ENCODE results near the gene GTF3C1.

The GTF3C1 gene

DNA sequence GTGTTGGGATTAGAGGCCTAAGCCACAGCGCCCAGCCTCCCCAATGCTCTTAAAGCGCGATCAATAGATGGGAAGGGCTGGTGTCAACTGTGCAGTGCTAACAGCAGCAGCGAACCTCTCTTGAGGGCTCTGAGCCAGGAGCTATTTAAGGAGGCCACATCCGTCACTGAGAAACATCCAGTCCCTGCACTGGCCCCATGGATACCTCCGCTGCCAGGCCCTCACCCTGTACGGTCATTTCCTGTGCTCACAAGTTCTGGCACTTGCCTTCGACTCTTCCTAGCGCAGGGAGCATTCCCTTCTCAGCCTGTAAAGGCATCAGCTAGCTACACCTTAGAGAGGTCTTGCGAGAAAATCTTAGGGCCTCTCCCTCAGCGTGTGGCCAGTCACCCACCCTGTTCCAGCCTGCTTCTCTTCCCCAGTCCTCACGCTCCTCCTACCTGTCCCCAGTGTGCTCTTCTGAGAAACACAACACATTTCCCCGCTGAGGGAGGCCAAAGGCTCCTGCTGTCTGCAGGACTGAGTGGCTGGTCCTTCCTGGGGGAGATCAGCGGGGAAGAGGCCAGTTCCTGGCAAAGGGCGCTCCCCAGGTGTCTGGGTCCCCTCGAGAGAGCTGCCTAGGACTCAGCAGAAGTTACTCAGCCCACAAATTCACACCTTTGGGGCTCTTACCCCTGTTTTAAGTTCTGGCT lies 28.6 kb downstream of the GTF3C1 start:
- DNase-seq (ENCODE audit: low read depth, low spot score): no peak
- Histone ChIP-seq H3K27me3 (ENCODE audit: insufficient read depth, insufficient read length) (no peaks in the 10 kb centered on the region), H3K9me3 (ENCODE audit: insufficient read depth, low read length) (peaks cover 12% of the 10 kb centered on the region), H3K4me3 (ENCODE audit: insufficient read length, low read depth) (no peak overlapping the region), H3K4me1 (ENCODE audit: insufficient read depth, insufficient read length) (peaks cover 4% of the 10 kb centered on the region), H3K36me3 (ENCODE audit: insufficient read depth, insufficient read length, low read length) (peaks cover 90% of the 10 kb centered on the region), H3K9ac (ENCODE audit: insufficient read length, low read depth) (no peak overlapping the region)
- TF ChIP-seq SUZ12 (IDR thresholded peaks at IDR 0.05; ENCODE audit: extremely low read depth, insufficient read depth, insufficient read length): no peak
- TF ChIP-seq YY1 (IDR thresholded peaks at IDR 0.05; ENCODE audit: insufficient read depth, insufficient read length): no peak
- no peak for TF ChIP-seq ZNF274 (IDR thresholded peaks at IDR 0.05; ENCODE audit: low read depth, low read length)

GRCh38 chr16:27518226-27518625 lies 31.5 kb downstream of the GTF3C1 start:
- no peaks in the 10 kb centered on the region for H3K27me3 ChIP-seq (ENCODE audit: insufficient read depth, insufficient read length)
- no peak for TF ChIP-seq ZNF274 (IDR thresholded peaks at IDR 0.05; ENCODE audit: low read depth, low read length)
- no peak for TF ChIP-seq YY1 (IDR thresholded peaks at IDR 0.05; ENCODE audit: insufficient read depth, insufficient read length)
- H3K4me1 ChIP-seq (ENCODE audit: insufficient read depth, insufficient read length): peaks cover 2% of the 10 kb centered on the region
- H3K9ac ChIP-seq (ENCODE audit: insufficient read length, low read depth): no peak overlapping the region
- H3K36me3 ChIP-seq (ENCODE audit: insufficient read depth, insufficient read length, low read length): peaks cover 92% of the 10 kb centered on the region
- no peak overlapping the region for H3K4me3 ChIP-seq (ENCODE audit: insufficient read length, low read depth)
- H3K9me3 ChIP-seq (ENCODE audit: insufficient read depth, low read length): no peaks in the 10 kb centered on the region
- DNase-seq (ENCODE audit: low read depth, low spot score): no peak

- Histone ChIP-seq H3K36me3 (ENCODE audit: insufficient read depth, insufficient read length, low read length) (peaks cover 92% of the 10 kb centered on the region), H3K4me3 (ENCODE audit: insufficient read length, low read depth) (no peak overlapping the region), H3K4me1 (ENCODE audit: insufficient read depth, insufficient read length) (peaks cover 2% of the 10 kb centered on the region), H3K9me3 (ENCODE audit: insufficient read depth, low read length) (no peaks in the 10 kb centered on the region), H3K27me3 (ENCODE audit: insufficient read depth, insufficient read length) (no peaks in the 10 kb centered on the region), H3K9ac (ENCODE audit: insufficient read length, low read depth) (no peak overlapping the region)
- TF ChIP-seq SUZ12 (IDR thresholded peaks at IDR 0.05; ENCODE audit: extremely low read depth, insufficient read depth, insufficient read length): no peak
- no peak for TF ChIP-seq YY1 (IDR thresholded peaks at IDR 0.05; ENCODE audit: insufficient read depth, insufficient read length)
- TF ChIP-seq ZNF274 (IDR thresholded peaks at IDR 0.05; ENCODE audit: low read depth, low read length): no peak
- DNase-seq (ENCODE audit: low read depth, low spot score): no peak
Measured at GRCh38 chr16:27517664-27518063, 32.0 kb downstream of the GTF3C1 start.

GRCh38 chr16:27516365-27516764 lies 33.3 kb downstream of the GTF3C1 start:
- Histone ChIP-seq H3K4me3 (ENCODE audit: insufficient read length, low read depth) (no peak overlapping the region), H3K4me1 (ENCODE audit: insufficient read depth, insufficient read length) (peaks cover 2% of the 10 kb centered on the region), H3K36me3 (ENCODE audit: insufficient read depth, insufficient read length, low read length) (peaks cover 96% of the 10 kb centered on the region), H3K9ac (ENCODE audit: insufficient read length, low read depth) (no peak overlapping the region), H3K27me3 (ENCODE audit: insufficient read depth, insufficient read length) (no peaks in the 10 kb centered on the region), H3K9me3 (ENCODE audit: insufficient read depth, low read length) (no peaks in the 10 kb centered on the region)
- DNase-seq (ENCODE audit: low read depth, low spot score): no peak
- TF ChIP-seq SUZ12 (IDR thresholded peaks at IDR 0.05; ENCODE audit: extremely low read depth, insufficient read depth, insufficient read length) (no peak), YY1 (IDR thresholded peaks at IDR 0.05; ENCODE audit: insufficient read depth, insufficient read length) (no peak), ZNF274 (IDR thresholded peaks at IDR 0.05; ENCODE audit: low read depth, low read length) (no peak)

GRCh38 chr16:27515874-27516353 lies 33.8 kb downstream of the GTF3C1 start:
- peak; percentile 36 for DNase-seq (ENCODE audit: low read depth, low spot score)
- Histone ChIP-seq H3K36me3 (ENCODE audit: insufficient read depth, insufficient read length, low read length) (peaks cover 96% of the 10 kb centered on the region), H3K4me1 (ENCODE audit: insufficient read depth, insufficient read length) (peaks cover 2% of the 10 kb centered on the region), H3K9ac (ENCODE audit: insufficient read length, low read depth) (no peak overlapping the region), H3K4me3 (ENCODE audit: insufficient read length, low read depth) (no peak overlapping the region), H3K9me3 (ENCODE audit: insufficient read depth, low read length) (no peaks in the 10 kb centered on the region), H3K27me3 (ENCODE audit: insufficient read depth, insufficient read length) (no peaks in the 10 kb centered on the region)
- TF ChIP-seq YY1 (IDR thresholded peaks at IDR 0.05; ENCODE audit: insufficient read depth, insufficient read length): no peak
- TF ChIP-seq ZNF274 (IDR thresholded peaks at IDR 0.05; ENCODE audit: low read depth, low read length): no peak
- TF ChIP-seq SUZ12 (IDR thresholded peaks at IDR 0.05; ENCODE audit: extremely low read depth, insufficient read depth, insufficient read length): no peak

DNA sequence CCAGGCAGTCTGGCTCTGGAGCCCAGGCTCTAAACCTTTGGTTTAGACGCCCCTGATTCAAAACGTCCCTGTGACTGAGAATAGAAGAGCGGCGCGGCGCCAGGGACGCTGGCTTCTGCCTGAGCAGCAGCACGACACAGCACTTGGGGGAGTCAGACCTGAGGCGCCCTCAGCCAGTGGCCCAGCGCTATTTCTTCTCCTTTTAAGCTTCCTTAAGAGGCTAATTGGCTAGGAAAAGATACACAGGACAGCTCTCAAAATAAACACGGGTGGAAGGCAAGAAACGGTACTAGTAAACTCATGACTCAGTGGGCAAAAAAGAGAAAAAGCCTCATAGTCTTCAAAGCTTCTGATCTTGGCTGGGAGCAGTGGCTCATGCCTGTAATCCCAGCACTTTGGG lies 34.9 kb downstream of the GTF3C1 start:
- Histone ChIP-seq H3K4me1 (ENCODE audit: insufficient read depth, insufficient read length) (peaks cover 2% of the 10 kb centered on the region), H3K9me3 (ENCODE audit: insufficient read depth, low read length) (no peaks in the 10 kb centered on the region), H3K27me3 (ENCODE audit: insufficient read depth, insufficient read length) (no peaks in the 10 kb centered on the region), H3K4me3 (ENCODE audit: insufficient read length, low read depth) (no peak overlapping the region), H3K36me3 (ENCODE audit: insufficient read depth, insufficient read length, low read length) (peaks cover 96% of the 10 kb centered on the region), H3K9ac (ENCODE audit: insufficient read length, low read depth) (no peak overlapping the region)
- TF ChIP-seq YY1 (IDR thresholded peaks at IDR 0.05; ENCODE audit: insufficient read depth, insufficient read length) (no peak), ZNF274 (IDR thresholded peaks at IDR 0.05; ENCODE audit: low read depth, low read length) (no peak), SUZ12 (IDR thresholded peaks at IDR 0.05; ENCODE audit: extremely low read depth, insufficient read depth, insufficient read length) (no peak)
- no peak for DNase-seq (ENCODE audit: low read depth, low spot score)

GRCh38 chr16:27511657-27512448 lies 37.9 kb downstream of the GTF3C1 start:
- Histone ChIP-seq H3K9me3 (ENCODE audit: insufficient read depth, low read length) (no peaks in the 10 kb centered on the region), H3K4me3 (ENCODE audit: insufficient read length, low read depth) (no peak overlapping the region), H3K27me3 (ENCODE audit: insufficient read depth, insufficient read length) (no peaks in the 10 kb centered on the region), H3K36me3 (ENCODE audit: insufficient read depth, insufficient read length, low read length) (peaks cover 92% of the 10 kb centered on the region), H3K9ac (ENCODE audit: insufficient read length, low read depth) (no peak overlapping the region), H3K4me1 (ENCODE audit: insufficient read depth, insufficient read length) (peaks cover 2% of the 10 kb centered on the region)
- no peak for DNase-seq (ENCODE audit: low read depth, low spot score)
- no peak for TF ChIP-seq ZNF274 (IDR thresholded peaks at IDR 0.05; ENCODE audit: low read depth, low read length)
- TF ChIP-seq YY1 (IDR thresholded peaks at IDR 0.05; ENCODE audit: insufficient read depth, insufficient read length): no peak
- TF ChIP-seq SUZ12 (IDR thresholded peaks at IDR 0.05; ENCODE audit: extremely low read depth, insufficient read depth, insufficient read length): no peak

Data from NT2/D1 (cell line).